Skeletal muscle tissue (tissue), 4 donors: ENCODE data around the gene TATDN3. TPM values are rescaled to one million over a fixed set of nuclear protein-coding genes. Genes with fewer than 3 reads are reported as not detected.
"Not testable (repeated sequence)": the region's sequence is repeated elsewhere in the genome, so short reads cannot be mapped to it uniquely, and the experiment has no call there.

Source experiments
- H3K27ac ChIP-seq: one replicate; pipeline ENCODE4 v1.7.0; 2013; ENCODE audit warnings: mild to moderate bottlenecking, low read depth, low read length, inconsistent platforms
- H3K27me3 ChIP-seq, 3 donors: one replicate each; pipeline ENCODE4 v1.7.0; 2013; ENCODE audit warnings: low read length in 3 of 3; ENCODE audit not compliant: control insufficient read depth in 3 of 3, insufficient read depth in 3 of 3
- H3K36me3 ChIP-seq, 3 donors: one replicate each; pipeline ENCODE4 v1.7.0; 2013; ENCODE audit warnings: low read length in 3 of 3; ENCODE audit not compliant: control insufficient read depth in 3 of 3, insufficient read depth in 3 of 3
- H3K4me1 ChIP-seq, 3 donors: one replicate each; pipeline ENCODE4 v1.7.0; 2013; ENCODE audit warnings: low read length in 3 of 3, mild to moderate bottlenecking in 3 of 3; ENCODE audit not compliant: control insufficient read depth in 3 of 3, insufficient read depth in 3 of 3
- H3K4me3 ChIP-seq, 3 donors: one replicate each; pipeline ENCODE4 v1.7.0; 2013; ENCODE audit warnings: low read length in 3 of 3
- H3K9ac ChIP-seq, 3 donors: one replicate each; pipeline ENCODE4 v1.7.0; 2013; ENCODE audit warnings: low read length in 3 of 3, mild to moderate bottlenecking in 3 of 3, moderate library complexity in 2 of 3, low read depth in 1 of 3
- H3K9me3 ChIP-seq, 3 donors: one replicate each; pipeline ENCODE4 v1.7.0; 2013; ENCODE audit warnings: low read length in 3 of 3; ENCODE audit not compliant: control insufficient read depth in 3 of 3
- total RNA-seq: library from RNA; depleted of rRNA; stranded (reverse); fragments of >200 nt; gene quantifications from one replicate; pipeline ENCODE4 v1.2.3, GENCODE V29; 2014
- donor health status: Osteomylitis.

TATDN3 gene
- total RNA-seq, 1 donor from 2014 or later = 9.9 TPM

- H3K27ac ChIP-seq = no peak overlapping the region
- peaks cover 0 to 4% (median under 1%) of the 10 kb centered on the region in 3 donors for H3K4me1 ChIP-seq
- H3K27me3 ChIP-seq = no peaks in the 10 kb centered on the region
- H3K4me3 ChIP-seq = no peak overlapping the region
- peaks cover 0 to under 1% (median 0%) of the 10 kb centered on the region in 3 donors for H3K36me3 ChIP-seq
- no peak overlapping the region for H3K9ac ChIP-seq
- no peaks in the 10 kb centered on the region for H3K9me3 ChIP-seq
These were observed 37.0 kb upstream of the TATDN3 start for GRCh38 chr1:212754680-212755079.

- no peak overlapping the region for H3K9ac ChIP-seq
- no peak overlapping the region for H3K27ac ChIP-seq
- no peaks in the 10 kb centered on the region for H3K9me3 ChIP-seq
- no peaks in the 10 kb centered on the region for H3K27me3 ChIP-seq
- peaks cover 0 to 4% (median 2%) of the 10 kb centered on the region in 3 donors for H3K4me1 ChIP-seq
- H3K4me3 ChIP-seq = no peak overlapping the region
- H3K36me3 ChIP-seq = peaks cover 0 to 4% (median 2%) of the 10 kb centered on the region in 3 donors
These were observed 32.0 kb upstream of the TATDN3 start for GRCh38 chr1:212759683-212760082.

- H3K4me3 ChIP-seq = no peak overlapping the region
- peaks cover 0 to 4% (median 2%) of the 10 kb centered on the region in 3 donors for H3K36me3 ChIP-seq
- no peak overlapping the region for H3K9ac ChIP-seq
- H3K27me3 ChIP-seq = no peaks in the 10 kb centered on the region
- H3K4me1 ChIP-seq = peaks cover 0 to 2% (median 0%) of the 10 kb centered on the region in 3 donors
- no peak overlapping the region for H3K27ac ChIP-seq
- H3K9me3 ChIP-seq = no peaks in the 10 kb centered on the region
These were observed 31.4 kb upstream of the TATDN3 start for GRCh38 chr1:212760126-212760823.

- H3K27me3 ChIP-seq = no peaks in the 10 kb centered on the region
These were observed 29.5 kb upstream of the TATDN3 start for GRCh38 chr1:212762234-212762633.

GRCh38 chr1:212762839-212763238, 28.9 kb upstream of the TATDN3 start:
- H3K27me3 ChIP-seq = no peaks in the 10 kb centered on the region
- no peak overlapping the region for H3K4me3 ChIP-seq
- no peaks in the 10 kb centered on the region for H3K9me3 ChIP-seq
- peaks cover 0 to 4% (median 2%) of the 10 kb centered on the region in 3 donors for H3K36me3 ChIP-seq
- H3K27ac ChIP-seq = no peak overlapping the region
- H3K9ac ChIP-seq = no peak overlapping the region
- peaks cover 0 to 2% (median 0%) of the 10 kb centered on the region in 3 donors for H3K4me1 ChIP-seq

More at GRCh38 chr1:212762234-212762633, 29.5 kb upstream of the TATDN3 start:
- H3K9me3 ChIP-seq = no peaks in the 10 kb centered on the region
- no peak overlapping the region for H3K27ac ChIP-seq
- no peak overlapping the region for H3K9ac ChIP-seq
- peaks cover 0 to 4% (median 2%) of the 10 kb centered on the region in 3 donors for H3K36me3 ChIP-seq
- no peak overlapping the region for H3K4me3 ChIP-seq
- peaks cover 0 to 2% (median 0%) of the 10 kb centered on the region in 3 donors for H3K4me1 ChIP-seq

- H3K36me3 ChIP-seq, H3K4me3 ChIP-seq, H3K27me3 ChIP-seq, H3K9ac ChIP-seq, H3K4me1 ChIP-seq, H3K9me3 ChIP-seq, H3K27ac ChIP-seq: not testable (repeated sequence)
These were observed 26.9 kb upstream of the TATDN3 start for GRCh38 chr1:212764718-212765281.

GRCh38 chr1:212766825-212767224, 24.9 kb upstream of the TATDN3 start:
- not testable (repeated sequence) for H3K9ac ChIP-seq, H3K27me3 ChIP-seq, H3K9me3 ChIP-seq, H3K4me1 ChIP-seq, H3K4me3 ChIP-seq, H3K36me3 ChIP-seq, H3K27ac ChIP-seq

- no peaks in the 10 kb centered on the region for H3K36me3 ChIP-seq
These were observed 22.1 kb upstream of the TATDN3 start for GRCh38 chr1:212769459-212770167.

GRCh38 chr1:212771341-212771740, 20.4 kb upstream of the TATDN3 start:
- H3K27me3 ChIP-seq = no peaks in the 10 kb centered on the region
- H3K9ac ChIP-seq = no peak overlapping the region
- peaks cover 0 to 6% (median 6%) of the 10 kb centered on the region in 3 donors for H3K9me3 ChIP-seq
- no peaks in the 10 kb centered on the region for H3K36me3 ChIP-seq
- H3K4me1 ChIP-seq = no peaks in the 10 kb centered on the region
- no peak overlapping the region for H3K27ac ChIP-seq
- no peak overlapping the region for H3K4me3 ChIP-seq

More at GRCh38 chr1:212769459-212770167, 22.1 kb upstream of the TATDN3 start:
- no peaks in the 10 kb centered on the region for H3K4me1 ChIP-seq
- H3K4me3 ChIP-seq = no peak overlapping the region
- H3K9ac ChIP-seq = no peak overlapping the region
- H3K27ac ChIP-seq = no peak overlapping the region
- H3K27me3 ChIP-seq = no peaks in the 10 kb centered on the region
- peaks cover 0 to 6% (median 6%) of the 10 kb centered on the region in 3 donors for H3K9me3 ChIP-seq

GRCh38 chr1:212773011-212773410, 18.7 kb upstream of the TATDN3 start:
- Histone ChIP-seq H3K27me3 (no peaks in the 10 kb centered on the region), H3K4me3 (no peak overlapping the region), H3K4me1 (no peaks in the 10 kb centered on the region), H3K27ac (no peak overlapping the region), H3K36me3 (no peaks in the 10 kb centered on the region), H3K9ac (no peak overlapping the region), H3K9me3 (peaks cover 0 to 6% (median 6%) of the 10 kb centered on the region in 3 donors)
